ENCODE results near the gene DHRSX. TPM values are rescaled to one million over a fixed set of nuclear protein-coding genes. Genes with fewer than 3 reads are reported as not detected.

DHRSX gene
- total RNA-seq, 3 donors from 2014 or later, result 24.3 to 39.0 (median 29.2) TPM

DNA sequence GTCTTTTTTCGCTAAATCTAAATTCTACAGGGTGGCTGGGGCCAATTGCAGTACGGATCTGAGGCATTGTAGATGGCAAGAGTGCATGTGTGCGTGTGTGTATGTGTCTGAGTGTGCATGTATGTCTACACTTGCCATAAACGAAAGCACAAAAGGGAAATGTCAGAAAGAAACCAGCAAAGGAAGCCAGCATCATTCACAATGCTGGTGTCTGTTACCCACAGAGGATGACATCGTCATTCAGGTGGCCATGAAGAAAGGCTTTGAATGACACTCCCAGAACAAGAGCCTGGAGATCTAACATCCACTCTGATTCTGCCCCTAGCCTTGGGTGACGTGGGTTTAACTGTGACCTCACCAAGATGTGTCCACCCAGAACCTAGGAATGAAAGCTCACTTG, 124.6 kb downstream of the DHRSX start:
- H3K36me3 ChIP-seq, result no peaks in the 10 kb centered on the region

DNA sequence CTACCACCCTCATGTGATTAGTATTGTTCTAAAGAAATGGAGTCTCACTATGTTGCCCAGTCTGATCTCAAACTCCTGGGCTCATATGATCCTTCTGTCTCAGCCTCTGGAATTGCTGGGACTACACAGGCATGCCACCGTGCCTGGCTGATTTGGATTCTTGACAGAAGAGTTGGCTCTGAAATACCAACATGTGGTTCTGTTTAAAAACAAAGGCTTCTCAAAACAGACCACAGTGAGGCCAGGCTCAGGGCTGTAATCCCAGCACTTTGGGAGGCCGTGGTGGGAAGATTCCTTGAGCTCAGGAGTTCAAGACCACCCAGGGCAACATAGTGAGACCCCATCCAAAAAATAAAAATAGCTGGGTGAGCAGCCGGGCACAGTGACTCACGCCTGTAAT, 126.7 kb downstream of the DHRSX start:
- Histone ChIP-seq H3K27ac (no peak overlapping the region), H3K36me3 (no peaks in the 10 kb centered on the region), H3K4me1 (no peaks in the 10 kb centered on the region), H3K9me3 (no peaks in the 10 kb centered on the region), H3K27me3 (no peaks in the 10 kb centered on the region), H3K4me3 (no peak overlapping the region)
- no peak for DNase-seq (ENCODE audit: low spot score in 2 of 2)
- intact Hi-C loops (cut with DNase I; ENCODE audit: low total_unique reads), result no loop called here
- TF ChIP-seq POLR2A (IDR thresholded peaks at IDR 0.05) (no peak), POLR2AphosphoS5 (IDR thresholded peaks at IDR 0.05) (no peak)
- TF ChIP-seq, protein P1, sequence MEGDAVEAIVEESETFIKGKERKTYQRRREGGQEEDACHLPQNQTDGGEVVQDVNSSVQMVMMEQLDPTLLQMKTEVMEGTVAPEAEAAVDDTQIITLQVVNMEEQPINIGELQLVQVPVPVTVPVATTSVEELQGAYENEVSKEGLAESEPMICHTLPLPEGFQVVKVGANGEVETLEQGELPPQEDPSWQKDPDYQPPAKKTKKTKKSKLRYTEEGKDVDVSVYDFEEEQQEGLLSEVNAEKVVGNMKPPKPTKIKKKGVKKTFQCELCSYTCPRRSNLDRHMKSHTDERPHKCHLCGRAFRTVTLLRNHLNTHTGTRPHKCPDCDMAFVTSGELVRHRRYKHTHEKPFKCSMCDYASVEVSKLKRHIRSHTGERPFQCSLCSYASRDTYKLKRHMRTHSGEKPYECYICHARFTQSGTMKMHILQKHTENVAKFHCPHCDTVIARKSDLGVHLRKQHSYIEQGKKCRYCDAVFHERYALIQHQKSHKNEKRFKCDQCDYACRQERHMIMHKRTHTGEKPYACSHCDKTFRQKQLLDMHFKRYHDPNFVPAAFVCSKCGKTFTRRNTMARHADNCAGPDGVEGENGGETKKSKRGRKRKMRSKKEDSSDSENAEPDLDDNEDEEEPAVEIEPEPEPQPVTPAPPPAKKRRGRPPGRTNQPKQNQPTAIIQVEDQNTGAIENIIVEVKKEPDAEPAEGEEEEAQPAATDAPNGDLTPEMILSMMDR (IDR thresholded peaks at IDR 0.05), result no peak

More for the DNA sequence above, 124.6 kb downstream of the DHRSX start:
- no peaks in the 10 kb centered on the region for H3K4me1 ChIP-seq
- H3K27me3 ChIP-seq, result no peaks in the 10 kb centered on the region
- DNase-seq (ENCODE audit: low spot score in 2 of 2), result no peak
- intact Hi-C loops (cut with DNase I; ENCODE audit: low total_unique reads), result no loop called here
- no peak overlapping the region for H3K27ac ChIP-seq
- no peak for TF ChIP-seq POLR2AphosphoS5 (IDR thresholded peaks at IDR 0.05)
- TF ChIP-seq POLR2A (IDR thresholded peaks at IDR 0.05), result no peak
- TF ChIP-seq, protein P1 (IDR thresholded peaks at IDR 0.05), result no peak
- no peak overlapping the region for H3K4me3 ChIP-seq
- H3K9me3 ChIP-seq, result no peaks in the 10 kb centered on the region

DNA sequence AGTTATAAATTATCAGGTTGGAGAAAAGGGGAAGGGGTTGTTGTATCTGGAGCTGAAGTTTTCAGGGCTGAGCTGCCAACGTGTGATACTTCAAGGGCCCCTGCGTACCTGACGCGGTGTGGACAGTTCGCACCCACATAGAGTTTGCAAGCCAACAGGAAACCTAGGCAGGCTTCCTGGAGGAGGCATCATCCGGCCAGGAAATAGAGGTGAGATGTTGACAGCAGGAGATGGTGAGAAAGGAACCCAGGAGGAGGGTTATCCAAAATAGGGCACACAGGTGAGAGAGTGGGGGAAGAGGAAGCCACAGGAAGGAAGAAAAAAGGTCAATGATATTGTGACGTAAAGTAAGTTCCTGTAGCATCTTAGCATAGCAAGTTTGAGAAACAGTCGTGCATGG, 127.2 kb downstream of the DHRSX start:
- Histone ChIP-seq H3K4me1 (no peaks in the 10 kb centered on the region), H3K27ac (no peak overlapping the region), H3K27me3 (no peaks in the 10 kb centered on the region), H3K4me3 (no peak overlapping the region), H3K36me3 (no peaks in the 10 kb centered on the region), H3K9me3 (no peaks in the 10 kb centered on the region)
- intact Hi-C loops (cut with DNase I; ENCODE audit: low total_unique reads), result no loop called here
- DNase-seq (ENCODE audit: low spot score in 2 of 2), result no peak
- TF ChIP-seq POLR2A (IDR thresholded peaks at IDR 0.05) (no peak), POLR2AphosphoS5 (IDR thresholded peaks at IDR 0.05) (no peak)
- TF ChIP-seq, protein P1 (IDR thresholded peaks at IDR 0.05), result no peak

DNA sequence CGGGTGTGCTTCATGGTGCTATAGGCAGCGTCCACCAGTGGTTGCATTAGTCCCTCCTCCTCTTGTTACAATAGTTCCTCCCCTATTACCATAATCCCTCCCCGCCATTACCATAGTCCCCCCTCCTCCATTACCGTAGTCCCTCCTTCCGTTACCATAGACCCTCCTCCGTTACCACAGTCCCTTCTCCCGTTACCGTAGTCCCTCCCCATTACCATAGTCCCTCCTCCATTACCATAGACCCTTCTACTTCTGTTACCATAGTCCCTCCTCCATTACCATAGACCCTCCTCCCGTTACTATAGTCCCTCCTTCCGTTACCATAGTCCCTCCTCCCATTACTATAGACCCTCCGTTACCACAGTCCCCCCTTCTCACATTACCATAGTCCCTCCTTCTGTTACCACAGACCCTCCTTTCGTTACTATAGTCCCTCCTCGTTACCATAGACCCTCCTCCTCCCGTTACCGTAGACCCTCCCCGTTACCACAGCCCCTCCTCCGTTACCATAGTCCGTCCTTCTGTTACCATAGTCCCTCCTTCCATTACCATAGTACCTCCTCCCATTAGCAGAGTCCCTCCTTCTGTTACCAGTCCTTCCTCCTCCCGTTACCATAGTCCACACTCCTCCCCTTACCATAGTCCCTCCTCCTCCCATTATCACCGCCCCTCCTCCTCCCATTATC, 129.6 kb downstream of the DHRSX start:
- no peak overlapping the region for H3K27ac ChIP-seq
- no peaks in the 10 kb centered on the region for H3K4me1 ChIP-seq
- no peaks in the 10 kb centered on the region for H3K36me3 ChIP-seq
- H3K4me3 ChIP-seq, result no peak overlapping the region
- intact Hi-C loops (cut with DNase I; ENCODE audit: low total_unique reads), result no loop called here
- H3K9me3 ChIP-seq, result no peaks in the 10 kb centered on the region
- no peaks in the 10 kb centered on the region for H3K27me3 ChIP-seq
- DNase-seq (ENCODE audit: low spot score in 2 of 2), result no peak
- TF ChIP-seq POLR2A (IDR thresholded peaks at IDR 0.05) (no peak), POLR2AphosphoS5 (IDR thresholded peaks at IDR 0.05) (no peak)
- TF ChIP-seq, protein P1 (IDR thresholded peaks at IDR 0.05), result no peak

DNA sequence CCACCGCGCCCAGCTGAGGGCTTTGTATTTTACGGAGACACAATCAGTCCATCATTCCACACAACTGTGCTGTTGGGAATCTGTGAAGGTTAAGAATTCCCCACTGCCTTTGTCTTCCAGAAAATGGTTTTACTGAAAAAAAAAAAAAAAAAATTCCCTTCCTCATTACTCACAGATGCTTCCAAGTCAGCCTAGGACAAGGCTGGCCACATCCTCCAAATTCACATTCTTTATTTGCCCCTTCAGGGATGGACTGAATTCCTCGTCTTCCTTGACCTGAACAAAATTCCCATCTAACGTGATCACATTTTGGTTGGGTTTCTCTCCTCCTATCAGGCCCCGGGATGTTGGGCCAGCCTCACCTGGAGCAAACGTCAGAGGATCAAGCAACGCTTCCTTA, 130.3 kb downstream of the DHRSX start:
- Histone ChIP-seq H3K4me3 (no peak overlapping the region), H3K4me1 (no peaks in the 10 kb centered on the region), H3K36me3 (no peaks in the 10 kb centered on the region), H3K27ac (no peak overlapping the region), H3K27me3 (no peaks in the 10 kb centered on the region), H3K9me3 (no peaks in the 10 kb centered on the region)
- DNase-seq (ENCODE audit: low spot score in 2 of 2), result no peak
- TF ChIP-seq POLR2A (IDR thresholded peaks at IDR 0.05) (no peak), POLR2AphosphoS5 (IDR thresholded peaks at IDR 0.05) (no peak)
- TF ChIP-seq, protein P1 (IDR thresholded peaks at IDR 0.05), result no peak
- intact Hi-C loops (cut with DNase I; ENCODE audit: low total_unique reads), result no loop called here

All from breast epithelium (tissue), 4 donors.